Measurements from ENCODE around the gene EIF4G3. TPM values are rescaled to one million over a fixed set of nuclear protein-coding genes. Genes with fewer than 3 reads are reported as not detected.
"Not testable (repeated sequence)": the region's sequence is repeated elsewhere in the genome, so short reads cannot be mapped to it uniquely, and the experiment has no call there.

EIF4G3 gene
- total RNA-seq, 1 experiment from 2014 or later: 25.1 TPM

- in situ Hi-C loops (cut with HindIII; ENCODE audit: low pct_unique_long_range_greater_than_20kb, low sequenced_read_pairs): no loop called here
- no peak for DNase-seq (ENCODE audit: low read depth, low spot score)
These were observed 116.2 kb downstream of the EIF4G3 start for GRCh38 chr1:21060523-21060922.

- DNase-seq (ENCODE audit: low read depth, low spot score): no peak
- in situ Hi-C loops (cut with HindIII; ENCODE audit: low pct_unique_long_range_greater_than_20kb, low sequenced_read_pairs): no loop called here
These were observed 117.7 kb downstream of the EIF4G3 start for GRCh38 chr1:21059021-21059420.

- in situ Hi-C loops (cut with HindIII; ENCODE audit: low pct_unique_long_range_greater_than_20kb, low sequenced_read_pairs): no loop called here
- DNase-seq (ENCODE audit: low read depth, low spot score): no peak
These were observed 118.5 kb downstream of the EIF4G3 start for GRCh38 chr1:21058035-21058793.

- in situ Hi-C loops (cut with HindIII; ENCODE audit: low pct_unique_long_range_greater_than_20kb, low sequenced_read_pairs): not testable (repeated sequence)
These were observed 123.3 kb downstream of the EIF4G3 start for GRCh38 chr1:21053189-21053928.

GRCh38 chr1:21052034-21052433 lies 124.7 kb downstream of the EIF4G3 start:
- in situ Hi-C loops (cut with HindIII; ENCODE audit: low pct_unique_long_range_greater_than_20kb, low sequenced_read_pairs): no loop called here
- DNase-seq (ENCODE audit: low read depth, low spot score): no peak

More at GRCh38 chr1:21053189-21053928, 123.3 kb downstream of the EIF4G3 start:
- DNase-seq (ENCODE audit: low read depth, low spot score): not testable (repeated sequence)

- in situ Hi-C loops (cut with HindIII; ENCODE audit: low pct_unique_long_range_greater_than_20kb, low sequenced_read_pairs): no loop called here
- DNase-seq (ENCODE audit: low read depth, low spot score): no peak
These were observed 125.4 kb downstream of the EIF4G3 start for GRCh38 chr1:21051177-21051825.

GRCh38 chr1:21050031-21050430 lies 126.7 kb downstream of the EIF4G3 start:
- DNase-seq (ENCODE audit: low read depth, low spot score): no peak
- in situ Hi-C loops (cut with HindIII; ENCODE audit: low pct_unique_long_range_greater_than_20kb, low sequenced_read_pairs): no loop called here

GRCh38 chr1:21048462-21048861 lies 128.2 kb downstream of the EIF4G3 start:
- DNase-seq (ENCODE audit: low read depth, low spot score): peak; percentile 46
- in situ Hi-C loops (cut with HindIII; ENCODE audit: low pct_unique_long_range_greater_than_20kb, low sequenced_read_pairs): no loop called here

GRCh38 chr1:21046132-21046531 lies 130.6 kb downstream of the EIF4G3 start:
- in situ Hi-C loops (cut with HindIII; ENCODE audit: low pct_unique_long_range_greater_than_20kb, low sequenced_read_pairs): no loop called here
- no peak for DNase-seq (ENCODE audit: low read depth, low spot score)

- DNase-seq (ENCODE audit: low read depth, low spot score): no peak
- in situ Hi-C loops (cut with HindIII; ENCODE audit: low pct_unique_long_range_greater_than_20kb, low sequenced_read_pairs): no loop called here
These were observed 131.3 kb downstream of the EIF4G3 start for GRCh38 chr1:21045351-21045750.

- no peak for DNase-seq (ENCODE audit: low read depth, low spot score)
- in situ Hi-C loops (cut with HindIII; ENCODE audit: low pct_unique_long_range_greater_than_20kb, low sequenced_read_pairs): no loop called here
These were observed 133.6 kb downstream of the EIF4G3 start for GRCh38 chr1:21042929-21043605.

- in situ Hi-C loops (cut with HindIII; ENCODE audit: low pct_unique_long_range_greater_than_20kb, low sequenced_read_pairs): no loop called here
- DNase-seq (ENCODE audit: low read depth, low spot score): no peak
These were observed 135.2 kb downstream of the EIF4G3 start for GRCh38 chr1:21041541-21041940.

GRCh38 chr1:21037091-21037490 lies 139.6 kb downstream of the EIF4G3 start:
- no peak for DNase-seq (ENCODE audit: low read depth, low spot score)

GRCh38 chr1:21035794-21036193 lies 140.9 kb downstream of the EIF4G3 start:
- DNase-seq (ENCODE audit: low read depth, low spot score): no peak
- in situ Hi-C loops (cut with HindIII; ENCODE audit: low pct_unique_long_range_greater_than_20kb, low sequenced_read_pairs): no loop called here

More at GRCh38 chr1:21037091-21037490, 139.6 kb downstream of the EIF4G3 start:
- in situ Hi-C loops (cut with HindIII; ENCODE audit: low pct_unique_long_range_greater_than_20kb, low sequenced_read_pairs): no loop called here

- in situ Hi-C loops (cut with HindIII; ENCODE audit: low pct_unique_long_range_greater_than_20kb, low sequenced_read_pairs): no loop called here
- no peak for DNase-seq (ENCODE audit: low read depth, low spot score)
These were observed 141.7 kb downstream of the EIF4G3 start for GRCh38 chr1:21034725-21035628.

- in situ Hi-C loops (cut with HindIII; ENCODE audit: low pct_unique_long_range_greater_than_20kb, low sequenced_read_pairs): no loop called here
- no peak for DNase-seq (ENCODE audit: low read depth, low spot score)
These were observed 144.0 kb downstream of the EIF4G3 start for GRCh38 chr1:21032741-21033140.

- in situ Hi-C loops (cut with HindIII; ENCODE audit: low pct_unique_long_range_greater_than_20kb, low sequenced_read_pairs): no loop called here
- DNase-seq (ENCODE audit: low read depth, low spot score): no peak
These were observed 146.5 kb downstream of the EIF4G3 start for GRCh38 chr1:21030181-21030580.
